ENCODE data around the gene CSMD2. TPM values are rescaled to one million over a fixed set of nuclear protein-coding genes. Genes with fewer than 3 reads are reported as not detected.

The CSMD2 gene
- total and polyA plus RNA-seq, 12 donors, result 0.35 to 5.1 (median 1.5) TPM

DNA sequence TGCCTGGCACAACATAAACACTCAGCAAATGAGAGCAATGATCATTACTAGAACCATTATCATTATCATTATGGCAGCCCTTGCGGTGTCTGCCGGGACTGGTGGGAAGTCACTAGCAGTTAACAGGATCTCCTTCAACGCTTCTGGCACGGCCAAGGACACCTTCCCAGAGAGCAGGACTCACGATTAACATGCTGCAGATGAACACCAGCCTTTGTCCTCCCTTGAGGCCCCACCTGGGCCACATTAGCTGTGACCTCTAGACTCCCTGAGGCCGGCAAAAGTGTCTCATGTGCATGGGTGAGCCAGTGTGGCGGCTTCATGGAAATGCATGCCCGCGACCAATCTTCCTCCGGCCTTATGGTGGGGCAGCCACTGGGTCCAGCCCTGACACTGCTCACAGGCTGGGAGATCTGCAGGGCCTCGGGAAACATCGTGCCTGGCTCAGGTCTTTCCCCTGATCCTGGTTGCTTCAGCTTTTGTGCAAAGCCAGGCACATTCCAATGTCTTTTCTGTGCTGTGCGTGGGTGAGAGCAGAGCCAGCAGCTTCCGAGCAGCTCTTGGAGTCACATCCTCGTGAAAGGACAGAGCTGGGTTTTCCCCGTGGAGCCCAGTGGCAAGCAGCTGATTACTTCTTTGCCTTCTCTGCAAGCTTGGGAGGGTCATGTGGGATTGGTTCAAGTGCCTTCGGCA, 193.9 kb downstream of the CSMD2 start:
- H3K9me3 ChIP-seq (replicated peaks in 1 of 3), result no peaks in the 10 kb centered on the region
- intact Hi-C loops (cut with DNase I), result no loop called here
- H3K4me1 ChIP-seq (replicated peaks in 1 of 2), result peaks cover 4 to 13% of the 10 kb centered on the region in 2 donors
- no peaks in the 10 kb centered on the region for H3K27me3 ChIP-seq
- no peak overlapping the region for H3K4me3 ChIP-seq
- H3K36me3 ChIP-seq (replicated peaks in 1 of 2), result no peaks in the 10 kb centered on the region
- TF ChIP-seq, protein P1, sequence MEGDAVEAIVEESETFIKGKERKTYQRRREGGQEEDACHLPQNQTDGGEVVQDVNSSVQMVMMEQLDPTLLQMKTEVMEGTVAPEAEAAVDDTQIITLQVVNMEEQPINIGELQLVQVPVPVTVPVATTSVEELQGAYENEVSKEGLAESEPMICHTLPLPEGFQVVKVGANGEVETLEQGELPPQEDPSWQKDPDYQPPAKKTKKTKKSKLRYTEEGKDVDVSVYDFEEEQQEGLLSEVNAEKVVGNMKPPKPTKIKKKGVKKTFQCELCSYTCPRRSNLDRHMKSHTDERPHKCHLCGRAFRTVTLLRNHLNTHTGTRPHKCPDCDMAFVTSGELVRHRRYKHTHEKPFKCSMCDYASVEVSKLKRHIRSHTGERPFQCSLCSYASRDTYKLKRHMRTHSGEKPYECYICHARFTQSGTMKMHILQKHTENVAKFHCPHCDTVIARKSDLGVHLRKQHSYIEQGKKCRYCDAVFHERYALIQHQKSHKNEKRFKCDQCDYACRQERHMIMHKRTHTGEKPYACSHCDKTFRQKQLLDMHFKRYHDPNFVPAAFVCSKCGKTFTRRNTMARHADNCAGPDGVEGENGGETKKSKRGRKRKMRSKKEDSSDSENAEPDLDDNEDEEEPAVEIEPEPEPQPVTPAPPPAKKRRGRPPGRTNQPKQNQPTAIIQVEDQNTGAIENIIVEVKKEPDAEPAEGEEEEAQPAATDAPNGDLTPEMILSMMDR (IDR thresholded peaks at IDR 0.05), result no peak
- no peak for TF ChIP-seq POLR2A (IDR thresholded peaks at IDR 0.05)
- DNase-seq, result peak in 6 of 7 donors; percentile 17 to 59 (median 24)
- WGBS, 4 donors, result 78 to 85% (median 83%) methylated on average over 12 to 17 of the region's 17 CpGs
- no peak overlapping the region for H3K27ac ChIP-seq

DNA sequence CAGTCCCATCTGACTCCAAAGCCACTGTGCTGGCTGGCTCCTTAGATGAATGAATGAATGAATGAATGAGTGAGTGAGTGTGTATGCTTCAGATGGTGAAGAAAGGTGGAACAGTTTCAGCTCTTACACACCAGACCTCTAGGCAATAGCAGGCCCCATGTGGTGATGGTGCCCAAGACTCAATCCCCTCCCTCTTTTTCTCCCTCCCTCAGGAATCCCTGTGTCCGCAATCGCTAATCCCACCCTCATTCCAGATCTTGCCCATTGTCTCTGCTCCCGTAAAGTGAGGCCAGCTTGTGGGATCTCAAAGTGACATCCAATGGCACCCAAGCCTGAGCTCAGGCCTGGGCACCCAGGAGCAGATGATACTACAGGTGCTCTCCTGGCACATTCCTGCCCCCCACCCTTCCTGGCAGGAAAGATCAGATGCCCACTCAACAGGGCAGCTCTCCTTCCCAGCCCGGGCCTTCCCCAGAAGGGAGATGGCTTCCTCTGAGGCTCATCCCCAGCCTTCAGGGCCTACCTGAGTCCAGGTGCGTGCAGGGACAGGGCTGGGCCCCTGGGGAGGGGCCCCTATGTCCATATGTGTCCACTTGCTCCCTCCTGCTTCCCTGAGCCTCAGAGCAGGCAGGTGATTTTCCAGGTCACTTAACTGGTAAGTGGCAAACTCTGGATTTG, 194.7 kb downstream of the CSMD2 start:
- intact Hi-C loops (cut with DNase I), result no loop called here
- 89 to 100% (median 95%) methylated on average over 3 to 5 of the region's 5 CpGs for WGBS, 4 donors
- DNase-seq, result no peak

DNA sequence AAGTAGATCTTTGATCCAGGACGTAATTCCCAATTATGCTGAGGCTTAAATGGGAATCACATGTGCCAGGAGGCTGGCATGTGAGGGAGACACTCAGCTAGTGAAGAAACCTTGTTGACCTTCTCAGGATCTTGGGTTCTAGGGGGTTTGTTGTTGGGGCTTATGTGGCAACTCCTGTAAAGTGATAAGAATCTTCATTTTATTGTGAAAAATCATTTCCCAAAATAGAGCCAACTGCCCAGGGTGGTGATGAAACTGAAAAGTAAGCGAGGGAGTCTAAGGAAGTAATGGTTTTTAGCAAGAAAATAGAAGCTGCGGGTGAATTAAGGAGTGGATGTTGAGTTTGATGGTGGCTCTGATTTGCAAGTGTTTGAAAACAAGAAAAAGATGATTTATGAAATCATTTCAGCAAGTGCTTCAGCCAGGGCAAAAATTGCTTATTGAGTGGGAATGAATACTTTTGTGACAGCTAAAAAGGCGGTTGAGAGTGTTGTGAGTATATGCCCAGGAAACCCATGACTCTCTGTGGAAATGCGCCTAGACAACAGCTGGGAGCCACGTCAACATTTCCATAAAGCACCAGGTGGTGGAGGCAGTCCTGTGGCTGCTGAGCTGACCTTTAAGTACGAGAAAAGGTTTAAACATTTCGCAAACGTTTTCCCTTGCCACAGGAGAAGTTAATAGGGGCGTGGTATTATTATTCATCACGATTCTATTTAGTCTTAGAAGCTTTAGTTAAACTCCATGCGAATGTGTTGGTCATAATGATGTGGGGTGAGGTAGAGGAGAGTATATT, 198.5 kb downstream of the CSMD2 start:
- no peak for DNase-seq
- intact Hi-C loops (cut with DNase I), result no loop called here
- no peaks in the 10 kb centered on the region for H3K9me3 ChIP-seq (replicated peaks in 1 of 3)
- TF ChIP-seq, protein P1 (IDR thresholded peaks at IDR 0.05), result no peak
- TF ChIP-seq POLR2A (IDR thresholded peaks at IDR 0.05), result no peak
- WGBS, 4 donors, result 82 to 87% (median 84%) methylated on average over 12 of the region's 12 CpGs
- H3K36me3 ChIP-seq (replicated peaks in 1 of 2), result no peaks in the 10 kb centered on the region
- no peaks in the 10 kb centered on the region for H3K4me1 ChIP-seq (replicated peaks in 1 of 2)
- H3K27me3 ChIP-seq, result no peaks in the 10 kb centered on the region
- H3K4me3 ChIP-seq, result no peak overlapping the region
- H3K27ac ChIP-seq, result no peak overlapping the region

More for the DNA sequence above, 194.7 kb downstream of the CSMD2 start:
- Histone ChIP-seq H3K27me3 (no peaks in the 10 kb centered on the region), H3K4me1 (replicated peaks in 1 of 2) (peaks cover 4 to 13% of the 10 kb centered on the region in 2 donors), H3K4me3 (no peak overlapping the region), H3K36me3 (replicated peaks in 1 of 2) (no peaks in the 10 kb centered on the region), H3K27ac (no peak overlapping the region), H3K9me3 (replicated peaks in 1 of 3) (no peaks in the 10 kb centered on the region)
- TF ChIP-seq POLR2A (IDR thresholded peaks at IDR 0.05), result no peak
- TF ChIP-seq, protein P1 (IDR thresholded peaks at IDR 0.05), result no peak

DNA sequence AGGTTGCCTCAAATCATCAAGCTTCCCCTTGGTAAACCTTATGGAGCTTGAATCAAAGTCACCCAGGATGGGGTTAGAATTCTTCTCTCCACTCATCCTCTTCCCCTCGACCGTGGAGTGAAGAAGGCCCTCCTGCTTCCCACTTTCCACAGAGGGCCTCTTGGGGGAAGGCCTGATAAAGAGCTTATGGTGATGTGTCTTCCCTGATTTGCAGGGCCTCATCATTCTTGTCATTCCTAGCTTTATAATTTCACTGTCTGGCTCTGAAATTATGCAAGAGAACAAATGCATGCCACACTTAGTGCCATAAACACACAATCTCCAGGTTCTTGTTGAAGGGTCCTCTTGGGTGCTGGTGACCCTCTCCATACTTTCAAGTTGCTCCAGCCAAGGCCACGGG, 199.9 kb downstream of the CSMD2 start:
- 85 to 92% (median 87%) methylated on average over 3 of the region's 3 CpGs for WGBS, 4 donors
- no peaks in the 10 kb centered on the region for H3K36me3 ChIP-seq (replicated peaks in 1 of 2)
- DNase-seq, result no peak
- H3K4me1 ChIP-seq (replicated peaks in 1 of 2), result no peaks in the 10 kb centered on the region
- H3K27me3 ChIP-seq, result no peaks in the 10 kb centered on the region
- no peak overlapping the region for H3K4me3 ChIP-seq
- H3K9me3 ChIP-seq (replicated peaks in 1 of 3), result no peaks in the 10 kb centered on the region
- no peak overlapping the region for H3K27ac ChIP-seq
- intact Hi-C loops (cut with DNase I), result no loop called here
- TF ChIP-seq POLR2A (IDR thresholded peaks at IDR 0.05), result no peak
- TF ChIP-seq, protein P1 (IDR thresholded peaks at IDR 0.05), result no peak
